GM12874 (cell line): ENCODE measurements around the gene AKAP4.

ENCODE experiments used
- TF ChIP-seq, protein P1 (sequence below): IDR thresholded peaks from 2 replicates; pipeline ENCODE4 v1.5.1; 2011; ENCODE audit warnings: low read depth, mild to moderate bottlenecking, control low read depth, low read length, moderate library complexity; ENCODE audit not compliant: insufficient read depth

Gene AKAP4

DNA sequence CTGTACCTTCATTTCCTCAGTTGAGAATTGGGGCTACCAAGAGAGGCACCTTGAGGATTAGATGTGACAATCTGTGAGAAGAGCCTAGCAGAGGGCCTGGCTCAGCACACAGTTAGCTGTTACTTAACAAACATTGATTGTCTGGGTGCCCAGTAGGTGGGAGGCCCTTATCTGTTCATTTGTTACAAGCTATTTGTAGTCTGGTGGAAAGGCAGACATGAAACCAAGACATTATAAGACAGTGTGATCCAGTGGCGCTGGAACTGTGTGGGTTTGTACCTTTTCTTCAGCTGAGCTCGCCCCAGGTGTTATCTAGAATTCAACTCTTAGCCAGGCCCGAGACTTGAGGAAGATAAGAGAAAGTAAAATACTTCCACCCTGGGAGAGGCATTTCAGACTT is 16.9 kb downstream of the AKAP4 start:
- TF ChIP-seq, protein P1, sequence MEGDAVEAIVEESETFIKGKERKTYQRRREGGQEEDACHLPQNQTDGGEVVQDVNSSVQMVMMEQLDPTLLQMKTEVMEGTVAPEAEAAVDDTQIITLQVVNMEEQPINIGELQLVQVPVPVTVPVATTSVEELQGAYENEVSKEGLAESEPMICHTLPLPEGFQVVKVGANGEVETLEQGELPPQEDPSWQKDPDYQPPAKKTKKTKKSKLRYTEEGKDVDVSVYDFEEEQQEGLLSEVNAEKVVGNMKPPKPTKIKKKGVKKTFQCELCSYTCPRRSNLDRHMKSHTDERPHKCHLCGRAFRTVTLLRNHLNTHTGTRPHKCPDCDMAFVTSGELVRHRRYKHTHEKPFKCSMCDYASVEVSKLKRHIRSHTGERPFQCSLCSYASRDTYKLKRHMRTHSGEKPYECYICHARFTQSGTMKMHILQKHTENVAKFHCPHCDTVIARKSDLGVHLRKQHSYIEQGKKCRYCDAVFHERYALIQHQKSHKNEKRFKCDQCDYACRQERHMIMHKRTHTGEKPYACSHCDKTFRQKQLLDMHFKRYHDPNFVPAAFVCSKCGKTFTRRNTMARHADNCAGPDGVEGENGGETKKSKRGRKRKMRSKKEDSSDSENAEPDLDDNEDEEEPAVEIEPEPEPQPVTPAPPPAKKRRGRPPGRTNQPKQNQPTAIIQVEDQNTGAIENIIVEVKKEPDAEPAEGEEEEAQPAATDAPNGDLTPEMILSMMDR, result no peak

DNA sequence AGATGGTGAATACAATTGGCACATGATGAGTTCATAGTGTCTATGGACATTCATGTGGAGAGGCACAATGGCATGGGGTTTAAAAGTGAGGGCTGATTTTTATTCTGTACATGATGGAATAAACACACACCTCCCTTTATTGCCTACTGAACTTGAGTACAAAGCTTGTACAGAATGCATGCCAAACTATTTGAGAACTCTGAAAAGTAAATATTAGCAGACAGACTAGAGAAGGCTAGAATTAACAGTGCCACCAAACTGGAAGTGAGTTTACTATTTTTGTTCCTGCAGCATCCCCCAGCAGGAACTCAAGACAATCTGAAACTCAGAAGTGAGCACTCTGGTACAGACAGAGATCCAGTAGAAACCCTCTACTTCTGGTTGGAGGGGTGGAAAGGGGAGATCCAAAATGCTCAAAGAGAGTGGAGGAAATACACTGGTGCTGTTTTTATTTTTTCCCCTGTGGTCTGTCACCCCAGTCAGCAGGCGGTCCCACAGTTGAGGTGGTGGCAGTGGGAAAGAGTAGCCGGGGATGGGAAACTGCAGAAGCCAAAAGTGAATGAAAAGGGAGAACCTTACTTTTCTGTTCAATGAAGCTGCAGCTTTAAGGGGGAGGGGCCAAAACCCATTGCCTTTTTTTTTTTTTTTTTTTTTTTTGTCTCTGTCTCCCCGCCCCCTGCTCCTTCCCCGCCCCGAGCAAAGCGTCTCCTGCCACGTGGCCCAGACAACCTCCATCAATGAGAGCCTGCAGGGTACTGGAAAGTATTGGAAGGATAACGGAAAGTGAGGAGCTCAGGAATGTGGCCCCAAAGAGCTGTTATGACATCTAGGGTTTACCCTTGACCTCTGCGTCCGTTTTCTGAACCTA is 20.5 kb downstream of the AKAP4 start:
- TF ChIP-seq, protein P1, result no peak

DNA sequence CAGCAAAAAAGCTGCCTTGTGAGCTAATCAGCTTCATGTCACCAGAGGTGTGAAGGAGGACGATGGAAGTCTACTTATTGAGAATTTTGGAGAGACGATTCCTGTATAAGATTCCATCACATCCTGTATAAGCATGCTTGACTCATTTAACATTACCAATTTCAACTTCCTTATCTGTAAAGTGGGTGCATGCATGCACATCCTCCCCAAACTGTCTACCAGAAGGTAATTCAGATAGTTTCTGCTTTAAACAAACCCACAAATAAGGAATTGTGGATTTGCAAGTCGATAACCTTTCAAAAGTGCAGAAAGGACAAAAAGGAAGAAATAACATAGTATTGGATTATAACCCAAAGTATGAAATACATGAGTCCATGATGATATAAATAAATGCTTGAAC is 31.1 kb downstream of the AKAP4 start:
- TF ChIP-seq, protein P1, result no peak

DNA sequence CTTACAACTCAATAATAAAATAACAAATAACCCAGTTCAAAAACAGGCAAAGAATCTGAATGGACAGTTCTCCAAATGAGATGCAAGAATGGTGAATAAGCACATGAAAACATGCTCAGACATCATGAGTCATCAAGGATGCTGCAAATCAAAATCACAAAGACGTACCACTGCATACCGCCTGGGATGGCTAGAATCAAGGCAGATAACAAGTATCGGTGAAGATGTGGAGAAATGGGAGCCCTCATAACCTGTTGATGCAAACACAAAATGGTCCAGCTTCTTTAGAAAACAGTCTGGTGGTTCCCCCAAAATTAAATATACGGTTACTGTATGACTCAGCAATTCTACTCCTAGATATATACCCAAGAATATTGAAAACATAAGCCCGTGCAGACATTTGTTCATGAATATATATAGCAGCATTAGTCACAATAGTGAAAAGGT is 32.5 kb downstream of the AKAP4 start:
- TF ChIP-seq, protein P1, result no peak

DNA sequence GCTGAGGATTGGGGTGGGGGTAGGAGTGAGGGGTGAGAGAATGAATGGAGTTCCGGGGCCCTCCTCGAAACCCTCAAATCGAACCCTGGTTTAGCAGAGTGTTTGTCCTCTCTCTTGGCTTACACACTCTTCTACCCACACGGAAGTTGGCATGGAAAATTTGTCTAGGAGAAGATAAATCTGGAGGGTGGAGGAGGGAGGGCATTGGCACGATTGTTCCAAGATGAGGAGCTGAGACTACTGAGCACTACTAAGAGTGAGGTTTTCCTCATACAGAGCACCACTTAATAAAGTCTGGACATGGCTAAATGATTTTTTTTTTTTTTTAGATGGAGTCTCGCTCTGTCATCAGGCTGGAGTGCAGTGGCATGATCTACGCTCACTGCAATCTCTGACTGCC is 33.4 kb downstream of the AKAP4 start:
- TF ChIP-seq, protein P1, result no peak

DNA sequence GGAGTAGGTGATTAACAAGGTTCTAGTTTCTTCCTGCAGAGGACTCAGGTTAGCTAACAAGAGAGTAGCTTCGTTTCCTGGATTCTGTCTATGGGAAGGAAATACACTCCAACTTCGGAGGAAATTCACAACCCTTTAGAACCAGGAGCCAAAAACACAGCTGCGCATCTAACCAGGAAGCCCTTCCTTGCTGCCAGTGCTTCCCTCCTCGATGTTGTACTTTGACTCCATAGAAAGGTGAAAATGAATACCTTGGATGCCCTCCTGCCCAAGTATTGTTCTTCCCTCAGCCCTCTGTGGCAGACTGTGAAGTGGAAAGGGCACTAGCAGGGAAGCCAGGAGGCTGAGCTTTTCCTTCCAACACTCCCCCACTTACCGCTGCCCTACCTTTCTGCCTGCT is 35.1 kb downstream of the AKAP4 start:
- TF ChIP-seq, protein P1, result no peak

DNA sequence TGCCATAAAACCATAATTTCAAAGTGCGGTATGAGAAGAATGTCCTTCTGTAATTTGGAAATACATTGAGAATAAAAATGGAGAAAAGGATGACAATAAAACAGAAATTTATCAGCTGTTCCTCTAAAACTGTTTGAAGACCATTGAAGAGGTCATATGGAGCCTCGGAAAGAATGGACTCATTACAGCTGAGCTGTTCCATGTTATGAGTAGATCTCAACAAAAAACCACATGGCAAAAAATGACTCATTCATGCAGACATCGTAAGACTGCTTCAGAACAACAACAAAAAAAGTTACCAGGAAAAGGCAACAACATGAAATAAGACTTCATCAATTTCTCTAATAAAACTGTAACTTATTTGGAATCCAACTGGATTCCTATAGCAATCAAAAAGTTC is 39.7 kb downstream of the AKAP4 start:
- TF ChIP-seq, protein P1, result no peak
